Measurements from ENCODE around the gene ERBIN.
"Not testable (repeated sequence)": the region's sequence is repeated elsewhere in the genome, so short reads cannot be mapped to it uniquely, and the experiment has no call there.

Gene ERBIN

GRCh38 chr5:65915661-65916060 is 10.7 kb upstream of the ERBIN start:
- DNase-seq; intact Hi-C loops (cut with DNase I): not testable (repeated sequence)

GRCh38 chr5:65916066-65916465 is 10.3 kb upstream of the ERBIN start:
- intact Hi-C loops (cut with DNase I) = no loop called here
- no peak for DNase-seq

GRCh38 chr5:65916636-65917035 is 9.7 kb upstream of the ERBIN start:
- intact Hi-C loops (cut with DNase I) = no loop called here

GRCh38 chr5:65919773-65920172 is 6.6 kb upstream of the ERBIN start:
- intact Hi-C loops (cut with DNase I) = no loop called here
- no peak for DNase-seq

More at GRCh38 chr5:65916636-65917035, 9.7 kb upstream of the ERBIN start:
- no peak for DNase-seq

DNA sequence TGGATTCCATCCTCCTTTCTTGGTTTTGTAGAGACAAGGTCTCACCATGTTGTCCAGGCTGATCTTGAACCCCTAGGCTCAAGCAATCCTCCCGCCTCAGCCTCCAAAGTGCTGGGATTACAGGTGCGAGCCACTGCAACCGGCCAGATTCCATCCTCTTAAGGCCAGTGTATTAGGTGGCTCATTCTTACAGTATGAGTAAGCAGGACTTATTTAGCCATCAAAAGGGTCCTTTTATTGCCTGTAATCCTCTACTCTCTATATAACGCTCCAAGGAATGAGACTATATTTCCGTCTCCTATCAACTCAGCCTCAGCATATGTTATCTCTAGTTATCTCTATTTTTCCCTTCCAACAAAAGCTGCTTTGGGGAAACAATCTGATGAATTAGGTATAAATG is 3.0 kb upstream of the ERBIN start:
- intact Hi-C loops (cut with DNase I) = no loop called here
- no peak for DNase-seq

DNA sequence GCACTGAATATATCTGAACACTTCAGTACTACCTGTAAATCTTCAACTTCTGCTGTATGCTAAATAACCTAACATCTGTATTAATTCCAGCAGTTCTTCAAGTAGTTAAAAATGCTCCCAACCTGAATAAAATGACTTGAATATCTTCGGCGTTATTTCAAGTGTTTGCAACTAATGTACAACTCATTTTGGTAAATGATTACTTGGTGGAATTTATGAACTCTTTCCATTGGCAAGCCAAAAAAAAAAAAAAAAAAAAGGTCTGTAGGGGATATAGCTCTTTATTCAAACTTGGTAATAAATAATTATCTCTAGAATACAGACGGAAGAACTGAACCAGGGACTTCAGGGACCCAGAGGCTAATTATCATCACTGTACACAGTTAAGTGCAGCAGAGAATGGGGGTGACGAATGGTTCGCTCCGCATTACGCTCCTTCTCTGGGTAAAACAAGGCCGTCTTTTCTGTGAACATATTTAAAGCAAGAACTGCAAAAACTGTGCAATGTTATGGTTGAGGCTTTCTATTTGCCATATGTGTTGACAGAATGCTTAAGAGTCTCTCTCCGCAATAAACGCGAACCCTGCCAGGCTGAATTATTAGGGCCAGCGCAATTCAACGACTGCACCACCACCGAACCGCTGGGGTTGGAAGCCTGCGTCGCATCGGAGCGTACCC is 1.9 kb upstream of the ERBIN start:
- intact Hi-C loops (cut with DNase I) = loop anchor here (2.0 kb wide), 2 partner anchors 94 to 220 kb away; partner anchors contain the start of gene SREK1
- DNase-seq = peak in 17 of 42 donors; percentile 21 to 74 (median 46)

GRCh38 chr5:65925044-65925600 is 1.3 kb upstream of the ERBIN start:
- peak; percentile 58 to 88 (median 76) for DNase-seq
- intact Hi-C loops (cut with DNase I) = loop anchor here (2.0 kb wide), 2 partner anchors 94 to 220 kb away; partner anchors contain the start of gene SREK1

DNA sequence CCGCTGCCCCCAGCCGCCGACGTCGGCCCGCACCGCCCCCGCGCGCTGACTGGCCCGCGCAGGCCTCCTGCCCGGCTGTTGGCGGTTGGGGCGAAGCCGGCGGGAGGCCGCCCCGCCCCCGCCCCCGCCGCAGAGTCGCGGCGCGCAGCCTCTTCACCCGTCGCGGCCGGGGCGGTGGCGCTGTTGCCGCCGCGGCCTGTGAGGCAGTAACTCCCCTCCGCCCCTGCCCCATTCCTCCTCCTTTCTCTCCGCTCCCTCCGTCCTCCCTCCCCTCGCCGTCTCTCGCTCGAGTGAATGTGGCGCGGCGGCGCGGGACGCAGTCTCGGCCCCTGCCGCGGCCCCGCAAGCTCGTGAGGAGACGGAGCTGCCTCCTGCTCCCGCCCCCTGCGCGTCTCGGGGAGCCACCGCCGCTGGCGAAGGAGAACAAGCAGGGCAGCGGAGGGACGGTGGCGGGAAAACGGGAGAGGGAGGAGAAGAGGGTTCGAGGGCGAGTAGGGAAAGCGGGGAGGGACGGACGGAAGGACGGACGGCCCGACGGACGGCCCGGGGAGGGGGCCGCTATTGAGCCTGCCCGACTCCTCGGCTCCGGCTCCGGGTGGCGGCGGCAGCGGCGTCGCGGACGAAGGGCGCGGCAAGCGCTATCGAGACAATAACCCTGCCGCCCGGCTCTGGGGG is 637 bp upstream of the ERBIN start:
- intact Hi-C loops (cut with DNase I) = loop anchor here (2.0 kb wide), 2 partner anchors 95 to 219 kb away; partner anchors contain the start of gene SREK1
- peak; percentile 75 to 97 (median 91) for DNase-seq

DNA sequence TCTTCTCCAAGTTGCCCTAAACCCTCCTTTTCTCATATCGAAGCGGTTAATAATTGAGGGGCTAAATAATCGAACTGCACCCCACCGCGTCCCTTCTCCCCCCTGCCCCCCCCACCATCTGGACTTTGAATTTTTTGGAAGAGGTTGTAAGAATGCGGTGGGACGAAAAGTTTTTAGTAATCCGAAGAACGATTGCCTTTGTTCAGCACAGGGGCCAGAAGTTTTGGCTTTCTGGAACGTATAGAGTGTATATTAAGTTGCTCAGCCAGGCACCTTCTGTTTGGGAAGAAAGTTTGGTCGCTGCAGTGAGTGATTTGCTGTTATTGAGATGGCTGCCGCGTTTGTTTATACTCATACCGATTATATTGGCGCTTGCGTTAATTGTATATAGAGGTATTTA is 518 bp downstream of the ERBIN start:
- peak in 4 of 42 donors; percentile 7 to 25 (median 20) for DNase-seq
- intact Hi-C loops (cut with DNase I) = no loop called here

DNA sequence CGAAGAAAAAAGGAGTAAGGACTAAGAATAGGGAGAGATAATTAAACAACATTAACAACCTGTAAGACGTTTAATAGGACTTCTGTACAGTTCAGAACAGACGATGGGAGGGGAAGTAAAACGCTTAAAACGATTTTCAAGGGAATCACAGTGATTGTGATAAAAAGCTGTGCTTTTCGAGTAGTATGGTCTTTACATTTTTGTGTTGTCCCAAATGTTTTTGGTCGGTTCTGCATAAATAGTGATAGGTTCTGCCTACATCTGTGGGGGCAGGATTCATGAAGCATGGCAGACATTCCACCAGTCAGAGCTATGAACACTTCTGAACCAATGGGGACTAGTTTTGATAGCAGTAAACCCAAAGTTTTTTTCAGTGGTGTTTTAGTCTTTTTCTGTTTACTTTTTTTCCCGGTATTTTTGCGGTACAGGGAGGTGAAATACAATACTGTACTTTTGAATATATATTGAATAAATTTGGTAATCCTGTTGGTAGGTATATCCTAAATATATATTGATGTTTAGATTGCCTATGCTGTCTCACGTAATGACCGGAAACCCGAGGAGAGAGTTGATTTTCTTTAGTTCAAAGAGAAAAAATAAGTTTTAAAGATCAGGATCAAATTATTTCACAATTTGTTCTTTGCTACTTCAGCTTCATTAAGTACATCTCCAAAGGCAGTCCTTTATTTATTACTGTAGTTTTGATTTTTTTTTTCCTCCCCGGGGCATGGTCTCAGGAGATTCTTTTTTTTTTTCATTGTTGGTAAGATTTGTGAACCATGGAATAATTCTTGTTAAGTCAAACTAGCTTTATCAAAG is 1.3 kb downstream of the ERBIN start:
- peak in 11 of 42 donors; percentile 16 to 58 (median 31) for DNase-seq

DNA sequence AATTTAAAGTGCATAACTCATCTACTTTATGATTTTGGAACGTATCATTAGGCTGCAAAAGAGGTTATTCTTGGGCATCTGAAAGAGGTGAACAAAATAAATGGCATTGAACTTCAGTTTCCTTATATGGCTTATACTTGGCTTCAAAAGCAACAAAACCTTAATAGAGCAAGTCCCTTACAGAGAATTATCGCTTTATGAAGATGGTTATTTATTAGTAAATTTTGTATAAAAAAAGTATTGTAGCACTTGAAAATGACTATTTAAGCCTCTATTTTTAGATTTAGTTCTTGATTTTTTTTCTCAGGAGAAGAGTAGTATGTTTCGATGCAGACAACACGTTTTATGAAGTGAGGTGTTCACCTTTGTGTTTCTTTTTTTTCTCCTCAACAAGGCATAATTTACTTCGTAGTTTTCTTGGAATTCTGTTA is 2.0 kb downstream of the ERBIN start:
- DNase-seq = no peak
- intact Hi-C loops (cut with DNase I) = no loop called here

More for the DNA sequence above, 1.3 kb downstream of the ERBIN start:
- intact Hi-C loops (cut with DNase I) = no loop called here

DNA sequence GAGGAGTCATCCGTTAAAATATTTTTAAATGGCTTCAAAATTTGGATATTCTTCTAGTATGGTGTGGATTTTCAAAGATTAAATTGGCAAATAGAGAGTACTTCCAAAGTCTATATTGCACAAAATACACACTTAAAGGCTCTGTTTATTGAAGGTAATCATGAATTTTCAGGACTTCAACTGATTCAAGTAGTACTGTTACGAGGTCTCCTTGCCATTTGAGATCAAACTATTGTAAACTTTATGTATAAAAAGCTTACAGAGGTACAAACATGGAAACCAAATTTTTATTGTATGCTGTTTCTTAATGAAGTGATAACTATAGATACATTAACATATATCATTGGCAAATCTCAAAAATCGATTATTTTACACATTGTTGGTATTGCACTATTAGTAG is 2.5 kb downstream of the ERBIN start:
- intact Hi-C loops (cut with DNase I) = no loop called here

GRCh38 chr5:65932676-65933075 is 6.3 kb downstream of the ERBIN start:
- intact Hi-C loops (cut with DNase I) = no loop called here
- DNase-seq = no peak

More for the DNA sequence above, 2.5 kb downstream of the ERBIN start:
- no peak for DNase-seq

DNA sequence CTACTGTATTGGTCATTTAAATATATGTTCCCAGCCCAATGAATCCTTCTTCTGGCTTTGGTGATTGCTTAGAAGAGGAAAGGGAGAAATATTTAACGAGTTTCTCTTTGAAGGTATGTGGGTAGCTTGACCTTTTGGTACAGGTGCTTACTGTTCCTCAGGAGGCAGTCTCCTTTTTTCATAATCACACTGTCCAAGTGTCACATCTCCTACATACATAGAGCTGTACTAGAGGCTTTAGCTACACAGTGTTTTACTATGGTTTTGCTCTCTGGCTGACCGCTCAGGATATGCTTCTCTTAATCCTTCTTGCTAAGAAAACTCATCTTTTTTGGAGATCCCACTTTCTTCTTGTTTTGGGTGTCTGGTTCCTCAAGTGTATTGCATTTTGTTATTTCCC is 6.9 kb downstream of the ERBIN start:
- DNase-seq = no peak
- intact Hi-C loops (cut with DNase I) = no loop called here

- DNase-seq = no peak
- intact Hi-C loops (cut with DNase I) = no loop called here
Measured at GRCh38 chr5:65938256-65938655, 11.9 kb downstream of the ERBIN start.

GRCh38 chr5:65943771-65944170 is 17.4 kb downstream of the ERBIN start:
- DNase-seq = no peak
- intact Hi-C loops (cut with DNase I) = no loop called here

DNA sequence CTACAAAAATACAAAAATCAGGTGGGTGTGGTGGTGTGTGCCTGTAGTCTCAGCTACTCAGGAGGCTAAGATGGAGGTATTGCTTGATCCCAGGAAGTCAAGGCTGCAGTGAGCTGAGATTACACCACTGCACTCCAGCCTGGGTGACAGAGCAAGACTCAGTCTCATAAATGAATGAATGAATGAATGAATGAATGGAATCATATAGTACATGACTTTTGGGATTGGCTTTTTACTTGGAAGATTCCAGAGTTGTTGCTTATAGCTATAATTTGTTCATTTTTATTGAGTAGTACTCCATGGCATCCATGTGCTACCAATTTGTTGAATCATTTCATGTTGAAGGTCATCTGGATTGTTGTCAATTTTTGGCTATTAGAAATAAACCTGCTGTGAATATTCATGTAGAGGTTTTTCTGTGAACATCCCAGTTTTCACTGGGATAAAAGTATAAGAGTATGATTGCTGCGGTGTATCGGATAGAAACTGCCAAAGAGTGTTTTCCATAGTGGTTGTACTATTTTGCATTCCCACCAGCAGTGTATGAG is 19.9 kb downstream of the ERBIN start:
- intact Hi-C loops (cut with DNase I) = no loop called here
- DNase-seq = no peak

DNA sequence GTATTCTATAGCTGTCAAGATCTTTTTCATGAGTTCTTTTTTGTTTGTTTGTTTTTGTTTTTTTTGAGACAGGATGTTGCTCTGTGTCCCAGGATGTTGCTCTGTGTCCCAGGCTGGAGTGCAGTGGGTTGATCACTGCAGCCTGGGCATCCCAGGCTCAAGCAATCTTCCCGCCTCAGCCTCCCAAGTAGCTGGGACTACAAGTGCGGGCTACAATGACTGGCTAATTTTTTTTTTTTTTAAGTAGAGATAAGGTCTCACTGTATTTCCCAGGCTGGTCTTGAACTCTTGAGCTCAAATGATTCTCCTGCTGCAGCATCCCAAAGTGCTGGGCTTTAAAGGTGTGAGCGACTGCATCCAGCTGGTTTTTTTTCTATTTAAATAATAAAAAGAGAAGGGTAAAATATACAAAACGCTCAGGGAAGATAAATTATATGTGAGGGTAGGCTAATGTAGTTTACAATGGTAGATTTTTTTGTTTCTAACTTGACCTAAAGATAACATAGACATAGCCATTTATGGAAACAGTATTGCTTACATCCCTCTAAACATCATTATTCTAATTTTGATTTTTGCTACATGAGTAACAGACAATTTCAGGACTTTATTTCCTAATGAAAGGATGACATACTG is 21.9 kb downstream of the ERBIN start:
- intact Hi-C loops (cut with DNase I) = no loop called here
- DNase-seq = no peak

DNA sequence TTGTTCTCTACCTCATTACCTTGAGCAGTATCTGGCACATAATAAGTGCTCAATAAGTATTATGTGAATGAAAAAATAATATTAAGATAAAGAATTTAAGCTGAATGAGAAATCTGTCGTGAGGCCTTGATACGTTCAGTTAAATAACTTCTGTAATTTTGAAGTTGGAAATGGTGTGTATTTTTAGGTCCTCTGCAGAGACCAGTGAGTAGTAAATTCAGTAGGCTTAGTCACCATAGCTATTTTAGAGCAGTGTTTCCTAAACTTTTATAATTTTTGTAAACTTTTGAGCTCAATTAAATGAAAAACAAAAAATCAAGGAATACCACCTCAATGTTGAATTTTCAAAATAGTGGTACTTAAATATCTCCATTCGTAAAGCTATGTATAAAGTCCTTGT is 25.0 kb downstream of the ERBIN start:
- no peak for DNase-seq
- intact Hi-C loops (cut with DNase I) = no loop called here

All from head of caudate nucleus (tissue), 42 donors.